ENCODE results near the gene ERCC1.

Gene ERCC1

GRCh38 chr19:45362291-45362690 is 61.4 kb downstream of the ERCC1 start:
- TF ChIP-seq, protein P1, sequence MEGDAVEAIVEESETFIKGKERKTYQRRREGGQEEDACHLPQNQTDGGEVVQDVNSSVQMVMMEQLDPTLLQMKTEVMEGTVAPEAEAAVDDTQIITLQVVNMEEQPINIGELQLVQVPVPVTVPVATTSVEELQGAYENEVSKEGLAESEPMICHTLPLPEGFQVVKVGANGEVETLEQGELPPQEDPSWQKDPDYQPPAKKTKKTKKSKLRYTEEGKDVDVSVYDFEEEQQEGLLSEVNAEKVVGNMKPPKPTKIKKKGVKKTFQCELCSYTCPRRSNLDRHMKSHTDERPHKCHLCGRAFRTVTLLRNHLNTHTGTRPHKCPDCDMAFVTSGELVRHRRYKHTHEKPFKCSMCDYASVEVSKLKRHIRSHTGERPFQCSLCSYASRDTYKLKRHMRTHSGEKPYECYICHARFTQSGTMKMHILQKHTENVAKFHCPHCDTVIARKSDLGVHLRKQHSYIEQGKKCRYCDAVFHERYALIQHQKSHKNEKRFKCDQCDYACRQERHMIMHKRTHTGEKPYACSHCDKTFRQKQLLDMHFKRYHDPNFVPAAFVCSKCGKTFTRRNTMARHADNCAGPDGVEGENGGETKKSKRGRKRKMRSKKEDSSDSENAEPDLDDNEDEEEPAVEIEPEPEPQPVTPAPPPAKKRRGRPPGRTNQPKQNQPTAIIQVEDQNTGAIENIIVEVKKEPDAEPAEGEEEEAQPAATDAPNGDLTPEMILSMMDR (IDR thresholded peaks at IDR 0.05; ENCODE audit: low read length, missing control alignments): no peak

GRCh38 chr19:45361608-45362007 is 62.1 kb downstream of the ERCC1 start:
- TF ChIP-seq, protein P1 (IDR thresholded peaks at IDR 0.05; ENCODE audit: low read length, missing control alignments): no peak
- DNase-seq (ENCODE audit: low read depth): no peak
- no peak overlapping the region for H3K4me3 ChIP-seq (replicated peaks; ENCODE audit: low read depth, low read length)

More at GRCh38 chr19:45362291-45362690, 61.4 kb downstream of the ERCC1 start:
- H3K4me3 ChIP-seq (replicated peaks; ENCODE audit: low read depth, low read length): no peak overlapping the region
- DNase-seq (ENCODE audit: low read depth): no peak

GRCh38 chr19:45358213-45358792 is 65.4 kb downstream of the ERCC1 start:
- DNase-seq (ENCODE audit: low read depth): no peak
- TF ChIP-seq, protein P1 (IDR thresholded peaks at IDR 0.05; ENCODE audit: low read length, missing control alignments): no peak

DNA sequence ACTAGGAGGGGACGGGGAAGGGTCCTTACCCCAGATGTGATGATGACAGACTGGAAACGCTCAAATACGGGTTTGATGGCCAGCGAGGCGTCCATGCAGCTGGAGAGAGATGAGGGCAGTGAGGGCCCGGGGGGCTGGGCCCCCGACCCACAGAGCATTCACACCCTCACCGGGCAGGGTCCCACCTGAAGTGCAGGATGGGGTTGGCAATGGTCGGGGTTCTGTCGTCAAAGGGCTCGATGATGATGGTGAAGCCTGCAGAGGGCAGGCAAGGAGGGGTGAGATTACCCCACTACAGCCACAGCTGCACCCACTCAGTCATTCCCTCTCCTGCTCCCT is 66.3 kb downstream of the ERCC1 start:
- DNase-seq (ENCODE audit: low read depth): no peak
- TF ChIP-seq, protein P1 (IDR thresholded peaks at IDR 0.05; ENCODE audit: low read length, missing control alignments): no peak
- no peak overlapping the region for H3K4me3 ChIP-seq (replicated peaks; ENCODE audit: low read depth, low read length)

More at GRCh38 chr19:45358213-45358792, 65.4 kb downstream of the ERCC1 start:
- H3K4me3 ChIP-seq (replicated peaks; ENCODE audit: low read depth, low read length): no peak overlapping the region

Data from fibroblast of pulmonary artery (primary cell).